ENCODE data around the gene ZBTB32. TPM values are rescaled to one million over a fixed set of nuclear protein-coding genes. Genes with fewer than 3 reads are reported as not detected.
A peak's percentile ranks its signal among the peaks of the same experiment; 100 is the strongest.

ZBTB32 gene
- total RNA-seq, 1 donor: not detected

DNA sequence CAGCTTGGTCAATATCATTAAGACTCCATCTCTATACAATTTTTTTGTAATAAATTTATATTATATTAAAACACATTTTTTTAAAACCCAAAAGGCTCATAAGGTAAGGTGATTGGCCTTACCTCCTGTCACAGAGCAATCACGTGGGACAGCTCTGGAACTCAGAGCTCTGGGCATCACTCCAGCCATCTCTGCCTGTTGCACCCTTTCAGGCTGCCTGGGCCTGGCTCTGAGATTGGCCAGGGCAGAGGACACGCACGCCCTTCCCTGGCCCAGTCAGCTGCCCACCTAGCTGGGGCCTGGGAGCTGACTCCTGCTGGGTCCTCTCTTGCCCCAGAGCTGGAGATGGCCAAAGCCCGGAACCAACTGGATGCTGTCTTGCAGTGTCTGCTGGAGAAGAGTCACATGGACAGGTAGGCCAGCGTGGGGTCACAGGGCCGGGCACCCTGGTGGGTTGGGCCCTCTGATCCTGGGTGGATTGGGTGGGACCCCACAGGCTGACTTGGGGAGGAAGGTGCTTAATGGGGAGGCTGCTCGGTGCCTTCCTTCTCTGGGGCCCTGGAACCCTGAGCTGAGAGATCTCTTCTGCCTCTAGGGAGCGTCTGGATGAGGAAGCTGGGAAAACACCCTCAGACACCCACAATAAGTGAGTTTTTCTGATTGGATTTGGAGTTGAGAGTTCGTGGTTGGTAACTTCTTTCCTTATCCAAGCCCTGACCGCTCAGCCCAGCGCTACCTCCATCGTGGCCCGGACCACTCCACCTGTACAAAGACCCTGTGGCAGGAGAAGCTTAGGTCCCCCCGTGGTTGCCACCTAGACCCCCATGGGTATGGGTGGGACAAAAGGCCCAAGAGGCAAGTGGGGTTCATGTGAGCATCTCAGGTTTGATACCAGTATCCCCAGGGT, 47.7 kb downstream of the ZBTB32 start:
- TF ChIP-seq, protein P1, sequence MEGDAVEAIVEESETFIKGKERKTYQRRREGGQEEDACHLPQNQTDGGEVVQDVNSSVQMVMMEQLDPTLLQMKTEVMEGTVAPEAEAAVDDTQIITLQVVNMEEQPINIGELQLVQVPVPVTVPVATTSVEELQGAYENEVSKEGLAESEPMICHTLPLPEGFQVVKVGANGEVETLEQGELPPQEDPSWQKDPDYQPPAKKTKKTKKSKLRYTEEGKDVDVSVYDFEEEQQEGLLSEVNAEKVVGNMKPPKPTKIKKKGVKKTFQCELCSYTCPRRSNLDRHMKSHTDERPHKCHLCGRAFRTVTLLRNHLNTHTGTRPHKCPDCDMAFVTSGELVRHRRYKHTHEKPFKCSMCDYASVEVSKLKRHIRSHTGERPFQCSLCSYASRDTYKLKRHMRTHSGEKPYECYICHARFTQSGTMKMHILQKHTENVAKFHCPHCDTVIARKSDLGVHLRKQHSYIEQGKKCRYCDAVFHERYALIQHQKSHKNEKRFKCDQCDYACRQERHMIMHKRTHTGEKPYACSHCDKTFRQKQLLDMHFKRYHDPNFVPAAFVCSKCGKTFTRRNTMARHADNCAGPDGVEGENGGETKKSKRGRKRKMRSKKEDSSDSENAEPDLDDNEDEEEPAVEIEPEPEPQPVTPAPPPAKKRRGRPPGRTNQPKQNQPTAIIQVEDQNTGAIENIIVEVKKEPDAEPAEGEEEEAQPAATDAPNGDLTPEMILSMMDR (IDR thresholded peaks at IDR 0.05; ENCODE audit: insufficient read depth, low read depth, low read length): no peak

DNA sequence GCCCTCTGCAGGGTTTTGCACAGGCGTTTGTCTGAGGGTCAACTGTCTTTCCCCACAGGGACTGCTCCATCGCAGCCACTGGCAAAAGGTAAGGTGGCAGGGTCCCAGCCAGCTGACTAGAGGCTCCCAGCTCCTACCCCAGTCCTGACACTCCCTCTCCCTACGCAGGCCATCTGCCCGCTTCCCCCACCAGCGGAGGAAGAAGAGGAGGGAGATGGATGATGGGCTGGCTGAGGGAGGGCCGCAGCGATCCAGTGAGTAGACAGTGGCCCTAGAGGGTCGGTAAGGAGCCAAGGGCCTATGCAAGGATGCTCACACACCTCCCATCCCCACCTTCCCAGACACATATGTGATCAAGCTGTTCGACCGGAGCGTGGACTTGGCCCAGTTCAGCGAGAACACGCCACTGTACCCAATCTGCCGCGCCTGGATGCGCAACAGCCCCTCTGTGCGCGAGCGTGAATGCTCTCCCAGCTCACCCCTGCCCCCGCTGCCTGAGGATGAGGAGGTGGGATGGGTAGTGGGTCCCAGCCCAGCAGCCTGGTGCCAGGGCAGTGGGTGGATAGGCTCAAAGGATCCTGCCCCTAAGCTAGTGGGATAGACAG, 48.5 kb downstream of the ZBTB32 start:
- H3K4me3 ChIP-seq (ENCODE audit: low read depth, low read length): no peak overlapping the region
- DNase-seq (ENCODE audit: low read depth): no peak
- TF ChIP-seq, protein P1 (IDR thresholded peaks at IDR 0.05; ENCODE audit: insufficient read depth, low read depth, low read length): no peak

More for the DNA sequence above, 47.7 kb downstream of the ZBTB32 start:
- DNase-seq (ENCODE audit: low read depth): no peak
- no peak overlapping the region for H3K4me3 ChIP-seq (ENCODE audit: low read depth, low read length)

DNA sequence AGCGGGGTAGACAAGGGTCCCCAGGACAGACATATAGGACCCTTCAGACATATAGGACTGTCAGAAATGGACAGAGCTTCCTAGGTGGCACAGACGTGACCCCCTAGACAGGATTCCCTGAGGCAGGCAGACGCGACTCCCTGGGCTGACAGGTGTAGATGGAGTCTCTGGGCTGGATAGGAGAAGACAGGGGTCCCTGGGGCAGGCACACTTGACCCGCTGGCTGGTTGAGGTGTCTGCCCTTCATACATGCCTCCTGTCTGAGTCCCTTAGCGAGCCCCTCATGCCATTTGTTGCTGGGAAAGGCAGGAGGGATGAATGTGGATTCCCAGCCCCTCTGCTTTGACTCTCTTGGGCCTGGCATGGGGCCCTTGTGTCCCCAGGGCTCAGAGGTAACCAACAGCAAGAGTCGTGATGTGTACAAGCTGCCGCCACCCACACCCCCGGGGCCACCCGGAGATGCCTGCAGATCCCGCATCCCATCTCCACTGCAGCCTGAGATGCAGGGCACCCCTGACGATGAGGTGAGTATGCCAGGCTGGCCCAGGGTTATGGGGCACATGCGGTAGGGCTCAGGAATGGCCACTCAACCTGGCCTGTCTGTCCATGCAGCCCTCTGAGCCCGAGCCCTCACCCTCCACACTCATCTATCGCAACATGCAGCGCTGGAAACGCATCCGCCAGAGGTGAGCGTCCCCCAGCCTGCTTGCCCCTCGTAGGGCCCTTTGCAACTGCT, 49.4 kb downstream of the ZBTB32 start:
- no peak for DNase-seq (ENCODE audit: low read depth)
- H3K4me3 ChIP-seq (ENCODE audit: low read depth, low read length): no peak overlapping the region
- TF ChIP-seq, protein P1 (IDR thresholded peaks at IDR 0.05; ENCODE audit: insufficient read depth, low read depth, low read length): no peak

DNA sequence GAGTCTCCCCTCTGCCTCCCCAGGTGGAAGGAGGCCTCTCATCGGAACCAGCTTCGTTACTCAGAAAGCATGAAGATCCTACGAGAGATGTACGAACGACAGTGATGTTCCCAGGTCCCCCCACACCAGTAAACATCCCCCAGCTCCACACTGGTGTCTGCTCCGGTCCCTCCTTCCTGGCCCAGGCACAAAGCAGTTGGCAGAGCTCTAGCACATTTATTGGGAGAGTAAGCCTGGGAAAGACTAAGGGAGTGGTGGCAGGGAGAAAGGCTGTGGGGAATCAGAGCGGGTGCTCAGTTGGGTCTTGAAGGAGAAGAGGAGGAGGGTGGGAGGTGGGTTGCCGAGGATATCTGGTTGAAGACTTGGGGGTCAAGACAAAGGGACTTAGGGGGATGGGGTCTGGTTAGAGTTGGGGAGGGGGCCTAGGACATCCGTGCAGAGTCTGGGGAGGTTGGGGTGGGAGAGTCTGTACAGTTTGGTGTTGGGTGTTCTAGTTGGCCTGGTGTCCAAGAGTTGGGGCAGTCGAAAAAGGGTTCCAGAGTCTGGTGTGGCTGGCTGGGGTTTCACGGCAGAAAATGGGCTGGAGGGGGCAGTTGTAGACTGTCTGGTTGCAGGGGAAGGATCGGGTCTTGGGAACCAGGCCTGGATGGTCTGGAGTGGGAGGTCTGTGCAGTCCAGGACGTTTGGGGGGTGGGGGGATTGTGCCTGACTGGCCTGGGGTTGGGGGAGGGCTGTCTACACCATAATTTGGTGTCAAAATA, 50.2 kb downstream of the ZBTB32 start:
- no peak for DNase-seq (ENCODE audit: low read depth)
- TF ChIP-seq, protein P1 (IDR thresholded peaks at IDR 0.05; ENCODE audit: insufficient read depth, low read depth, low read length): no peak
- H3K4me3 ChIP-seq (ENCODE audit: low read depth, low read length): peak overlapping the region; percentile 92

DNA sequence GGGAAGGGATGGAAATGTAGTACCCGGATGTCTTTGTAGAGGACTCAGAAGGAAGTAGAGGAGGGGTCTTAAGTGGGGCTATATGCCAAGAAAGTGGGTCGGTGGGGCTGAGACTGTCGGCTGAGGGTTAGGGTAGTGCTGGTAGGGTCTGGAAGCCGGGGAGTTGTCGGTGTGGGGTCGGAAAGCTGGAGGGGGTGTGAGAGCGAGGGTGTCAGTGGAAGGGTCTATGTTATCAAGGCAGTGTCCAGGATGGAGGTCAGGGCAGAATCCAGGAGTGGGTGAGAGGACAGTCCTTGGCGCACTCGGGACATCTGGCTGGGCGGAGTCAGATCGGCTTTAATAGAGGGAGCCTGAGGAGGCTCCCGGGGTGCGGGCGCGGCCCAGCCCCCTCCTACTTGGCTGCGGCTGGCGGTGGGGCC, 50.8 kb downstream of the ZBTB32 start:
- peak overlapping the region; percentile 92 for H3K4me3 ChIP-seq (ENCODE audit: low read depth, low read length)
- TF ChIP-seq, protein P1 (IDR thresholded peaks at IDR 0.05; ENCODE audit: insufficient read depth, low read depth, low read length): no peak
- DNase-seq (ENCODE audit: low read depth): no peak
